Measurements from ENCODE around the gene ZNF565.
"Not testable (repeated sequence)": the region's sequence is repeated elsewhere in the genome, so short reads cannot be mapped to it uniquely, and the experiment has no call there.

ZNF565 gene

DNA sequence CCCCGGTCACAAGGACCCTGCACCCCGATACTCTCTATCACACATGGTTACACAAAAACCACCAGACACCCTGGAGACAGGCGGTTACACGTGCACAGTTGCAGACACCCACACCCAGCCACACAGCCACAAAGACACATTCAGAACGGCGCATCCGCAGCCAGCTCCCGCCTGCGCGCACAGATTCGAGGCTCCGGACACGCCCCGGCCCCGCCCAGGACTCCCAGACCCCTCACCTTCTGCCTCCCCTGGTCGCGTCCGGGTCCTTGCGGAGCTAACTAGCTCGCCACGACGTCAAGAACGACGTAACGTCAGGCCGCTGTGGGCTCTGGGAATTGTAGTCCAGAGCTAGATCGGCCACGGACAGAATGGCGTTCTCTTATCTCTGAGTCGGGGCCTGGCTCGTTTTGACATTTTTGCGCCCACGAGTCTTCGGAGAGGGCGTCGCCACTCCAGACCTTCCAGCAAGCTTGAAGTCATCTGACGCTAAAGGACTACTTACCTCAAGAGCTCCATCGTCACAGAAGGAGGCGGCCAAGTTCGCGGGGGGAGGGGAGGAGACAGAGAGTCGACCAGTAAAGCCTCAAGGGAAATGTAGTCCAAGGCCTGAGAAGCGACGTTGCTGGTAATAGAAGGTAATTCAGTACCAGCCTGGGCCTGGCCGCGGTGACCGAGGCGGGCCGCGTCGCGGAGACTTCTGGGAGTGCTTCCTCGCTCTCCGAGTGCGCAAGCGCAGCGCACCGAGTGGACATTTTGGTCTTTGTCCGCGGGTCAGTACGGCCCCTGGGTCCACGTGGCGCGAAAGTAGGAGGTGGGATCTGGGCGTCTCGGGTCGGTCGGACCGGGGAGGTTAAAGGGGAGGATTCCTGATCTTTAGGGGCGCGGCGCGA, at the start of gene ZNF565, which contains the start of gene ZNF146:
ZNF565 (minus strand) TSS at position 280 of the 890 bp plus-strand sequence. CDS start 12,680 bp downstream, outside the sequence.
ZNF146 (plus strand) TSS at position 721 of the 890 bp plus-strand sequence. CDS start 21,335 bp downstream, outside the sequence.
- DNase-seq = peak; percentile 94

DNA sequence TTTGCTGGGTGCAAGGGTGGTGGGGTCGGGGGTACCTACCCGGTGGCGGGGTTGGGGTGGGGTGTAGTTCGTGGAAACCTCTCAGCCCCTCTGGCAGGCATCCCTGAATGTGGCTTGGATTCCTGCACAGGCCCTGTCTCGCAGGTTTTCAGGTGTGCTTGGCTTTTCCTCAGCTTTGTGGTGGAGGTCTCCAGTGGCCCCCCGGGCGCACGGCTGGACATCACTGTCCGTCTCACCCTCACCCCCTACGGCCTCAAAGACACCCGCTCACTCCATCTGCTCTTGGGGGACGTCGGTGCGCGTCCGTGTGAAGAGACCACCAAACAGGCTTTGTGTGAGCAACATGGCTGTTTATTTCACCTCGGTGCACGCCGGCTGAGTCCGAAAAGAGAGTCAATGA, 44.7 kb upstream of the ZNF565 start:
- no peak for DNase-seq

DNA sequence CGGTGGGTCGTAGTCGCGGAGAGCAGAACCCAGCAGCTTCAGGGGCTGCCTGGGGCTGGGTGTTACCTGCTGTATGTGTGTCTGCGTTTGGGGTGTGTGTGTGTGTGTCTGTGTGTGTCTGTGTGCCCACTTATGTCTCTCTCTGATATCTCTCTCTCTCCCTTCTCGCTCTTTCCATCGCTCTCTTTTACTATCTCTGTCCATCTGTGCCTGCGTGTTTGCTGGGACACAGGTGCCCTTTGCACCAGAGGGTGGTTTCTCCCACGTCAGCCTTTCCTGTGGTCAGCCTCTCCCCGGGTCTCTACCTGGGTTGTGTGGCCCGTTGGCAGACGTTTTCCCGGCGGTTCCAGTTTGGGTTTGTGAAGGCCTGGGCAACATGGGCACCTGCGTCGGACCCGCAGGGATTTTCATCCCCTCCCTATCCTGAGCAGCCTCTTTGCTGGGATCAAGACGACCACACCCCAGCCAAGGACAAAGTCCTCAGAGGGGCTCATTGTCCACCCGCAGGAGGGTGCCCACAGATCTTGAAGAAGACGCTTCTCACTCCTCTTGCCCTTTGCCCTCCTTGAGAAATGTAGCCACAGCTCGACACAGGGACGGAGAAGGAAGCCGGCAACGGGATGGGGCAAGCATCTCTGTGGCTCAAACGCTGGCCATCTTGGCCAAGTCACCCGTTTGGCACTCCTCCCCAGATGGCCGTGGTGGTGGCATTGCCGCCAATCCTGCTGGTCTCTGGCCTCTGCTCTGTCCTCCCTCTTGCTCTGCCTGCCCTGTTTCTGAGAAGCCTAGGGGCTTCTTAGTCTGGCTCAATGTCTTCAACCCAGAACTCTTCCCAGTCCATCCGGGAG, 43.8 kb upstream of the ZNF565 start:
- no peak for DNase-seq

DNA sequence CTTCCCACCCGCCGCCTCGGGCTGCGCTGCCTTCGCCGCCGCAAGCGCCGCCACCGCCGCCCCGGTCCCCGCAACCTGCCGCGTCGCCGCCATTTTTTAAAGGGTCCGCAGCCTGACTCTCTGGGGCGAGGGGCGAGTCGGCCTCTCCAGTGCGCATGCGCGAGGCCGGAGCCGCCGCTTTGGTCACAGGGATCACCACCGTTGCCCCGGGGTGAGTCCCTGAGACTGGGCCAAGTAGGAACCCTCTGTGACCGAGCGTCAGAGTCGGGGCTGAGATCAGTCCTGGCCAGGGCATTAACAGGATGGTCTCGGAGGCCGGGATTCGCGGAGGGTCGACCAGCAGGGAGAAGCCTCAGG, 43.0 kb upstream of the ZNF565 start:
- DNase-seq = no peak

DNA sequence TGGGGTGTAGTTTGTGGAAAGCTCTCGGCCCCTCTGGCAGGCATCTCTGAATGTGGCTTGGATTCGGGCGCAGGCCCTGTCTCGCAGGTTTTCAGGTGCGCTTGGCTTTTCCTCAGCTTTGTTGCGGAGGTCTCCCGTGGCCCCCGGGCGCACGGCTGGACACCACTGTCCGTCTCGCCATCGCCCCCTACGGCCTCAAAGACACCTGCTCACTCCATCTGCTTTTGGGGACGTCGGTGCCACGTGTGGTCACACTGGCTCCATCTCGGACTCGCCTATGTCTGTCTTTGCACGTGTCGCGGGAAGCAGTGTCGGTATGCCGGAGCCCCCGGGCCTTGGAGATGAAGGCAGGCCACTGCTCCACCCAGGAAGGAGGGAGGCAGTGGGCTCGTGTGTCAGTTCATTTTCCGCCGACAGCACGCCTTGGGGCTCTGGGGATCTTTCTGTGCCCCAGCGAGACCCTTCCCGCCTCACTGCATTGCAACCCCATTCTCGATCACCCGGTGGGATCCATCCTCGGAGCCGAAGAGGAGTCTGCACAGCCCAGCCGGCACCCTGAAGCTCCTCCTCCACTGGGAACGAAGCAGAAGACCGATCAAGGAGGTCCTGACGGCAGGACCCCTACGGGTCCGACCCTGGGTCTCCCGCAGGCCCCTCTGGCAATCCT, 42.5 kb upstream of the ZNF565 start:
- no peak for DNase-seq

DNA sequence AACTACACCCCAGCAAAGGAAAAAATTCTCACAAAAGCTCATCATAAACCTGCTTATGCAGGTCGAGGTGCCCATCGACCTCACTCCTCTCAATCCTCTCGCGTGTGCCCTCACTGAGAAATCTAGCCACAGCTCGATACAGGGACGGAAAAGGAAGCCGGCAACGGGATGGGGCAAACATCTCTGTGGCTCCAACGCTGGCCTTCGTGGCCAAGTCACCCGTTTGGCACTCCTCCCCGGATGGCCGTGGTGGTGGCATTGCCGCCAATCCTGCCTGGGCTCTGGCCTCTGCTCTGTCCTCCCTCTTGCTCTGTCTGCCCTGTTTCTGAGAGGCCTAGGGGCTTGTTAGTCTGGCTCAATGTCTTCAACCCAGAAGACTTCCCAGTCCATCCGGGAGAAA, 41.6 kb upstream of the ZNF565 start:
- DNase-seq = no peak

DNA sequence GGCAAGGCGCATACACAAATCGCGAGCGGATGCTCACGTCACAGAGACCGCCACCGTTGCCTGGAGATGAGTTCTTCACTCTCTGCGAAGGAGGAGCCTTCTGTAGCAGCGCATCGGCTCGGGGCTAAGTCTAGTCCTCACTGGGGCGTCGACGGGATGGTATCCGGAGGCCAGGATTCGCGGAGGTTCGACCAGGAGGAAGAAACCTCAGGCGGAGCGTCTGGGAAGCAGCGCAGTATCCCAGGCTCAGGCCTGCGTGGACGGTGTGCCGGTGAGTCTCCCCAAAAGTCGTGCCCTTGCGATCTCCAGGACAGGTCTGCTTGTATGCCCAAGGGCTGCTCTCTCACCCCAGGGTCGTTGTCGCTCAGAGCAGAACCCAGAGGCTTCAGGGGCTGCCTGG, 40.9 kb upstream of the ZNF565 start:
- no peak for DNase-seq

DNA sequence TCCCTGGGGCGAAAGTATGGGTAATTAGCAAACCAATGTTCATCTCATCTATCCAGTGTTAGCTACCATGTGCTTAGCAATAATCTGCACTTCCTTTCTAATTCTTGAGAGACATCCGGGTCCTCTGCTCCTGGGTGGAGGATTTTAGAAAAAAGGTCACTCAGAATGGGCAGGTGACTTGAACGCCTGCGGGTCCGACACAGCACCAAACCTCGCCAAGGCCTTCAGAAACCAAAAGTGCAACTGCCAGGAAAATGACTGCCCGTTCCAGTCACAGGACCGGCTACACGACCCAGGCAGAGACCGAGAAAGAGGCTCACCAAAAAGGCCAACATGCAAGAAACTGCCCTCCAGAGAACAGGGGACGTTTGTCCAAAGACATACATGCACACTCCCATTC, 40.4 kb upstream of the ZNF565 start:
- no peak for DNase-seq

DNA sequence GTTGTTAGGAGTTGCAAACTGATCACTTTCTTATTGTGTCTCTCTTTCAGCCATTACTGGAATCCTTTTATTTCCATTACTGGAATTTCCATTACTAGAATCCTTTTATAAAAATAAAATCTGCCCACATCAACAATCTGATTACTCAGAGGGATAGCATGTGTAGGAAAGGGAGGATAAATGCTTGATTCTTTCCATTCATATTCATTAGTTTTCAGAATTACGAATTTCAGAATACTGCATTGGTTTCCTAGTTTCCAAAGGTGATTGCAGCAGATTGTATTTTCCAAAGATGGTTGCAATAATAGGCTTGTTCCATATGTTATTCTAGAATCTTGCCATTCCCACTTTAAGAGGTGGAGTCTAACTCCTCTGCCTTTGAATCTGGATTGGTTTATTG, 37.6 kb upstream of the ZNF565 start:
- no peak for DNase-seq

DNA sequence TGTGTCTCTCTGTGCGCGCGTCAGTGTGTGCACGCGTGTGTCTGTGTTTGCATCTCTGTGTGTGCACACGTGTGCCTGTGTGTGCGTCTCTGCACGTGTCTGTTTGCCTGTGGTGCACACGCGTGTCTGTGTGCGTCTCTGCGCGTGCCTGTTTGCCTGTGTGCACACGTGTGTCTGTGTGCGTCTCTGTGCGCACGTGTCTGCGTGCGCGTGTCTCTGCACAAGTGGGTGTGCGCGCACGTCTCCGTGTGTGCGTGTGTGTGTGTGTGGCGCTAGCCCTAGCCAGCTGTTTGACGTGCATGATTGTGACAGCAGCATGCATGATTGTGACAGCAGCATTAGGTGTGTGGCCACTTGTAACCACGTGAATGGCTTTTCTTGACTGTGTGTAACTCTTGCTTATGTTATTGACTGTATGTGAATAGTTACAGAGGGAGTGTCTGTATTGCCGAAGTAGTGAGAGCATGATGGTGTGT, 31.6 kb upstream of the ZNF565 start:
- DNase-seq = no peak

DNA sequence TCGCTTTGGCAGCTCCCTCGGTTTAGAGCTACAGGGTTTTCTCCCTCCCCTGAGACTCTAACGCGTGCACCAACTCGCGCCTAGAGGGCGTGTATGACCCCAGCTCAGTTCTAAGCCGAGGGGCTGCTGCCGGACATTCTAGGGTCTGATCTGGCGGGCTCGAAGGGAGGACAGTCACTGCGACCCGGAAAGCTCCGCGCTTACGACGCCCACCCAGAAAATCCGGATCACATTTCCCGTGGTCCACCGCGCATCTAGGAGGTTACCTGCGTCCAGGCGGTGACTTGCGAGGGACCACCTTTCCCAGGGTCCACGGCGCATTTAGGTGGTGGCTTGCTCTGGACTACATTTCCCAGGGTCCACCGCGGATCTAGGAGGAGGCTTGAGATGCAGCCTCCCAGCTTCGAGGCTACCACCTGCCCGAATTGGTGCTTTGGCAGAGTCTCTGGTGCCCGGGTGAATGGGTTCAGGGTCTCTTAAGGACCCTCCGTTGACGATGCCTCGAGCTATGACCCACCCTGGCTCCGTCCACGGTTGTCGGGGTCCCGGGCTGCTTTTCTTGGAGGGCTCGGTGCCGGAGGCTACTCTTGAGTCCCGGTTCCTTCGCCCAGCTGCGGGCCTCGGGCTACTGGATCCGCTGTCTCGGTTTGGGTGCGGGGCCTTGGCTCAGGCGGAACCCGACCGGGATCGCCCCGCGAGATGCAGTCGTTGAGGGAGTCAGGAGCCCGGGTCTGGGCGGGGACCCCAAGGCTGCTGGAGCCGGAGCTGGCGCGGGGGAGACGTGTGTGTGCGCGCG, 30.9 kb upstream of the ZNF565 start:
- no peak for DNase-seq

DNA sequence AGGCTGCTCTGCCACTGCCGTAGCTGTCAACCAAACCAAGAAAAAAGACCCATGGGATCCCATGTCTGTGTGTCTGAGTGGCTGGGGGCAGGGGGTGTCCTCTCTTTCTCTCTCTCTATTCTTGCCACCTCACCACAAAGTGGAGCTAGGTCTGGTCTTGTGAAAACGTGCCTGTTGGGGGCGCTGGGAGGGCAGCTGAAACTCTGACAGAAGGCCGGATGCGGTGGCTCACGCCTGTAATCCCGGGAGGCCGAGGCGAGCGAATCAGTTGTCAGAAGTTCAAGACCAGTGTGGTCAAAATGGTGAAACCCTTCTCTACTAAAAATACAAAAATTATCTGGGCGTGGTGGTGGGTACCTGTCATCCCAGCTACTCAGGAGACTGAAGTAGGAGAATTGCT, 29.6 kb upstream of the ZNF565 start:
- DNase-seq = no peak

DNA sequence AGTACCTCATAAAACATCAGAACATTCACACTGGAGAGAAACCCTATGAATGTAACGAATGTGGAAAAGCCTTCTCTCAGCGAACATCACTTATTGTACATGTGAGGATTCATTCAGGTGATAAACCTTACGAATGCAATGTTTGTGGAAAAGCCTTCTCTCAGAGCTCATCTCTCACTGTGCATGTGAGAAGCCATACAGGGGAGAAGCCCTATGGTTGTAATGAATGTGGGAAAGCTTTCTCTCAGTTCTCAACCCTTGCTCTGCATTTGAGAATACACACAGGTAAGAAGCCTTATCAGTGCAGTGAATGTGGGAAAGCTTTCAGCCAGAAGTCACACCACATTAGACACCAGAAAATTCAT, 22.5 kb upstream of the ZNF565 start:
- no peak for DNase-seq

DNA sequence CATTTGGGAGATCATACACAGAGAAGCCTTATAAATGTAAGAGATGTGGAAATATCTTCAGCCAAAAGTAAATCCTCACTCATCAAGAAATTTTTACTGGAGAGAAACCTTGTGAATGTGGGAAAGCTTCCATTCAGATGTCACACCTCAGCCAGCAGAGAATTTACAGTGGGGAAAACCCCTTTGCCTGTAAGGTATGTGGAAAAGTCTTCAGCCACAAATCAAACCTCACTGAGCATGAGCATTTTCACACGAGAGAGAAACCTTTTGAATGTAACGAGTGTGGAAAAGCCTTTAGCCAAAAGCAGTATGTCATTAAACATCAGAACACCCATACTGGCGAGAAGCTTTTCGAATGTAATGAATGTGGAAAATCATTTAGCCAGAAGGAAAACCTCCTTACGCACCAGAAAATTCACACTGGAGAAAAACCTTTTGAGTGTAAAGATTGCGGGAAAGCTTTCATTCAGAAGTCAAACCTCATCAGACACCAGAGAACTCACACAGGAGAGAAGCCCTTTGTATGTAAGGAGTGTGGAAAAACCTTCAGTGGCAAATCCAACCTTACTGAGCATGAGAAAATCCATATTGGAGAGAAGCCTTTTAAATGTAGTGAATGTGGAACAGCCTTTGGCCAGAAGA, 22.0 kb upstream of the ZNF565 start:
- no peak for DNase-seq

DNA sequence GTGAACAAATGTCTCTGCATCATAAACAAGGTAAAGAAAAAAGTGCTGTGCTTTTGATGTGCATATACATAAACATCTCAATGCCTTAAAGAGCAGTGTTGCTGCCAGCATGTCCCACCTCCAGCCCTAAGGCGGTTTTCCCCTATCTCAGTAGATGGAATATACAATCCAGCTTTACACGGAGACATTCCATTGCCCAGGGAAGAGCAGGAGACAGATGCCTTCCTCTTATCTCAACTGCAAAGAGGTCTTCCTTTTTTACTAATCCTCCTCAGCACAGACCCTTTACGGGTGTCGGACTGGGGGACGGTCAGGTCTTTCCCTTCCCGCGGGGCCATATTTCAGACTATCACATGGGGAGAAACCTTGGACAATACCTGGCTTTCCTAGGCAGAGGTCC, 19.2 kb upstream of the ZNF565 start:
- DNase-seq = not testable (repeated sequence)

DNA sequence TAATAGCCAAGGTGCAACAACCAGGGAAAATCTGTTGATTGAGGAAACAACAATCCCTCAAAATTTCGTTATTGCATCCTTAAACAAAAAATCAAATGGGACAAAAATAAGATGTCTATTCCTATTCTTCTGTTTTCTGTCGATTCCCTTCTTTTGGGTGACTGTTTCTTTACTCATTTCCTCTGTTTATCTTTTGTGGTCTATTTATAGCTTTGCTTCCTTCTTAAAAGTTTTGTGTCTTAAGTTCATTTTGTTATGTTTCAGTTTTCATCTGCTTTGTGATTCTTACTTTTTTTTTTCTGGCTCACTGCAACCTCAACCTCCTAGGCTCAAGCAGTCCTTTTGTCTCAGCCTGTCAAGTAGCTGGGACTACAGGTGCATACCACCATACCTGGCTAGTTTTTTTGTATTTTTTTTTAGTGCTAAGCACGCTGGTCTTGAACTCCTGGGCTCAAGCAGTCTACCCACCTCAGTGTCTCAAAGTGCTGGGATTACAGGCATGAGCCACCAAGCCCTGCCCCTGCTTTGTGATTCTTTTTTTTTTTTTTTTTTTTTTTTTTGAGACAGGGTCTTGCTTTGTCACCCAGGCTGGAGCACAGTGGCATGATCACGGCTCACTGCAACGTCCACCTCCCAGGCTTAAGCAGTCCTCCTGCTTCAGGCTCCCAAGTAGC, 10.9 kb upstream of the ZNF565 start:
- no peak for DNase-seq

DNA sequence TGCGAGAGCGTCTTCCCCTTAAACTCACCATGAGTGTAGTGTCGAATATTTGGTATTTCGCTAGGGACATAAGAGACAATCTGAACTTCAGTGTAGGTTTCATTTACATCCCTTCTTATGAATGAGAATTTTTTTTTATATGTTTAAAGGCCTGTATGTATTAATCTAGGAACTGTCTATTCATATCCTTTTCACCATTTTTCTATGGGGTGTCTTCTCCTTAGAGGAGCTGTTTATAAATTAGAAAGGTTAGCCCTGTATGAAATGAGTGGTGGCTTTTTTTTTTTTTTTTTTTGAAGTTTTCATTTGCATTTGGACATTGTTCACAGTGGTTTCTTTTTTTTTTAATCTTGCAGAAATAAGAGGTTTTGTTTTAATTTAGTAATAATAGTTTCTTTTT, 8.0 kb upstream of the ZNF565 start:
- no peak for DNase-seq

DNA sequence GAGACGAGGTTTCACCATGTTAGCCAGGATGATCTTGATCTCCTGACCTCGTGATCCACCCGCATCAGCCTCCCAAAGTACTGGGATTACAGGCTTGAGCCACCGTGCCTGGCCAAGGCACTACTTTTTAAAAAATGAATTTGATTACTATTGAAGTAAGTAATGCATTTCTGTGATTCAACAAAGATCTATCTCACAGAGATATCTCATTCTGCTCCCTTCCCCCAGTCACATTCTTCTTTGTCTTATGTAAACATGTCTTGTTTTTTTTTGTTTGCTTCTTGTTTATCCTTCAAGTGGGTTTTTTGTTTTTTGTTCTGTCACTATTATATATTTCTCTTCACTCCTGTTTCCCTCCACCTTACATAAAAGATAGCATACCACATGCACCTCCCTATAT, 7.0 kb upstream of the ZNF565 start:
- no peak for DNase-seq

DNA sequence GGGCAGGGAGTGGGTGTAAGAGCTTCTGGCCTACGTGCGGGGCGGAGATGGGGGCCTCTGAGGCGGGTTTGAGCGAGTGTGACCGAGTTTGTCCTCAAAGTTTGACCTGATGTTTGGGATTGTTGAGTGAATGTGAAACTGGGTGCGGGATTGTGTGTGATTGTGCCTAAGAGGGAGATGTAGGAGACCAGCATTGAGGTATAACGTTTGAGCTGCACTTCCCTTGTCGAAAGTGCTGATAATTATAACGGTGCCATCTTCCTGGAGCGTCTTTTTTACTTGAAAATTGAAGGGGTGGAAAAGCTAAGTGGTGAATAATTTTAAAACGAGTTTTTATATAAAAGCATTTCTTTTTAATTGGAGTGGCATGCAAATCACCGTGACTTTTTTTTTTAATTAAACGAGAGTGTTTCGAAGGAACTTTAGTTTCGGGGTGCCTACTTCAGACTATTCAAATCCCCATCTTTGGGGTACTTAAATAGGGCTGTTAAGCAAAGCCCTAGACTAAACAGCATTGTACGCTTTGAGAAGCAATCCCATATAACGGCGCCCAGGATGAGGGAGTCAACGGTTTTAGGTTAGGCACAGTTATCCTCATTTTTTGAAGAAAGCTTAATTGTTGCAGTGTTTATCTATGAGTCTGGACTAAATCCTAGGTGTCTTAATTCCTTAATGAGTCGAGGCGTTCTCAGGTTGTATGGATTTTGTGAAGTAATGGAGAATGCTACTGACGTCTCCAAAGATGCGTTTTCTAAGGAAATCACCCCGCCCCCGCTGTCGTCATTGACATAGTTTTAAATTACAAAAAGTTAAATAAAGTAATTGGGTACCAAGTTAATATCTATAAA, 1.0 kb upstream of the ZNF565 start:
- no peak for DNase-seq

DNA sequence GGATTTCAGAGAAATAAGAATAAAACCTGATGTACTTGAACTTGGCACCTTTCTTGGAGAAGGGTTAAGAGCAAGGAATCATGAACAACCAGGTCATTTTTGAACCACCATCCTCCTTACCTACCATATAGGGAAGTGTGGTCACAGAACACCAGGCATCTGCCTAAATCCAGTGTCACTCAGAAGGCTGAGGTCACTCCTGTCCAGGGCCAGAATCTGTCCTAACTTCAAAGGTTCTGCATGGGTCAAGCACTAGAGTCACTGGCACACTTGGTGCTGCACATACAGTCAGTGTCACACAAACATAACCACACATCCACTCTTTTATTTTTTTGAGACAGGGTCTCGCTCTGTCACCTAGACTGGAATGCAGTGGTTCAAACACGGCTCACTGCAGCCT, 1.6 kb downstream of the ZNF565 start:
- DNase-seq = no peak

Measured in activated CD8-positive, alpha-beta memory T cell treated with anti-CD3 and anti-CD28 coated beads, Interleukin-2, amount 50 U/mL, for 4 hours (primary cell).